Midbrain (tissue), 1 donor: ENCODE data around the gene RRN3.
"Not testable (repeated sequence)": the region's sequence is repeated elsewhere in the genome, so short reads cannot be mapped to it uniquely, and the experiment has no call there.

Experiments
- DNase-seq: peaks from one replicate; lab custom pipeline; 2025; lab: John Stamatoyannopoulos, UW

Gene RRN3

GRCh38 chr16:15093955-15094827 is at the start of gene RRN3:
TSS of gene RRN3 (minus strand) at chr16:15094272. CDS start at chr16:15094233, 39 bp downstream.
- peak; percentile 94 for DNase-seq

- DNase-seq, result not testable (repeated sequence)
These were observed 49.6 kb upstream of the RRN3 start for GRCh38 chr16:15143601-15144091.

DNA sequence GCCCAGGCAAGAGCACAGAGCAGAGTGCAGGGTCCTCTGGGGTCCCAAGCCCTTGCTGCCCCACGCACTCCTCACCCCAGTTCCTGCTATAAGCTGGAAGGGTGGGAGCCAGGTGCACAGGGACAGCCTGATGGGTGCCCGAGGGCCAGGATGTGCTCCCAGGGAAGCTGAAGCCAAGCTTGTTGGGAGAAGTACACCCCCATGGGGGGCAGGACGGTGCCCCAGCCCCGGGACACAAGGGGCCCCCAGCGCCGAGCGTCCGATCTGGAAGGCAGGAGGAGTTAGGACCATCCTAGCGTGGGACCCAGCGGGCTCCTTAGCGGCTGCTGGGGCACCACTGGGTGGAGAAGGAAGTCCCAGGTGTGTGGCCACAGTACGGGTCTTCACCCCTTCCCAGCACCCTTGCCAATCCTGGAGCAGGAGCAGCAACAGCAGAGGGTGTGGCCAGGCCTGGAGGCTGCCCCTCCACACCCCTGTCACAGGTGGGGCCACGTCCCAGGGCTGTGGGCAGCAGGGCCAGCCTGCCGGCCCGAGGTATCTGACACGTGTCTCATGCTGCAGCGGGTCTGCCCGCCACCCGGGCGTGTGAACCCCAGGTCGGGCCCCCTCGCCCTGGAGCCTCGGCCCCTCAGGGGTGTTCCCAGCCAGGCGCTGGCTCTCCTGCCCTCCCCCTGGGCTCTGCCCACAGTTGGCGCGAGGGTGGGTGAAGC is 49.0 kb upstream of the RRN3 start:
- DNase-seq, result not testable (repeated sequence)

DNA sequence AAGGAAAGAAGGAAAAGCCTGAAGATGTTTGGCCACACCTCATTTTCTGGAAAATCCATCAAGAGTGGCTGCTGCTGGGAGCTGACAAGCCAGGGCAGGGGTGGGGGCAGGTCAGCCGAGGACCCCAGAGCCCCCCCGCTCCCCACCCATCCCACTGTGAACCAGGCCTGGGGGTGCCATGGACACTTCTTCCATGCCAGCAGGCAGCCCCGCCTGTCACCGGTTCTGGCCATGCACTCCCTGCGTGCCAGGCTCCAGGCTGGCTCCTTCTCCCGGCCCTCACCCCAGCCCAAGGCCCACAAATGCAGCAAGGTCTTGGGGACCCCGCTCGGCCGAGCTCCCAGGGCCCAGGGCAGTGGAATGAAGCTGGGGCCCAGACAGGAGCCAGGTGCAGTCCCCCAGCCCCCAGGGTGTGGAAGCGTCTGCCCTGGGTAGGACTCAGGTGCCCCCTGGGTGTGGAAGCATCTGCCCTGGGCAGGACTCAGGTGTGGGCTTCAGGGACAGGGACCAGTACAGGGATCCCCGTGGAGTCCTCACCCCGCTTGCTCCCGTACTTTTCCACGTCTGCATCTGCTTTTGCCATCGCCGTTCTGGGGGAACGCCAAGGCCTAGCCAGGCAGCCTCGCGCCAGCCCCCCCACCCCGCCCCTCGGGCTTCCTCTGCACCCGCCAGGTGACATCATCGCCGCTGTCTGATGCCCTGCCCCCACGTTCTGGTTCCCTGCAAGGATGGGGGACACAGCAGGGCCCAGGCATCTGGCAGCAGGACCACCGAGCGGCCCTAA is 48.2 kb upstream of the RRN3 start:
- not testable (repeated sequence) for DNase-seq

GRCh38 chr16:15141586-15141985 is 47.5 kb upstream of the RRN3 start:
- no peak for DNase-seq

DNA sequence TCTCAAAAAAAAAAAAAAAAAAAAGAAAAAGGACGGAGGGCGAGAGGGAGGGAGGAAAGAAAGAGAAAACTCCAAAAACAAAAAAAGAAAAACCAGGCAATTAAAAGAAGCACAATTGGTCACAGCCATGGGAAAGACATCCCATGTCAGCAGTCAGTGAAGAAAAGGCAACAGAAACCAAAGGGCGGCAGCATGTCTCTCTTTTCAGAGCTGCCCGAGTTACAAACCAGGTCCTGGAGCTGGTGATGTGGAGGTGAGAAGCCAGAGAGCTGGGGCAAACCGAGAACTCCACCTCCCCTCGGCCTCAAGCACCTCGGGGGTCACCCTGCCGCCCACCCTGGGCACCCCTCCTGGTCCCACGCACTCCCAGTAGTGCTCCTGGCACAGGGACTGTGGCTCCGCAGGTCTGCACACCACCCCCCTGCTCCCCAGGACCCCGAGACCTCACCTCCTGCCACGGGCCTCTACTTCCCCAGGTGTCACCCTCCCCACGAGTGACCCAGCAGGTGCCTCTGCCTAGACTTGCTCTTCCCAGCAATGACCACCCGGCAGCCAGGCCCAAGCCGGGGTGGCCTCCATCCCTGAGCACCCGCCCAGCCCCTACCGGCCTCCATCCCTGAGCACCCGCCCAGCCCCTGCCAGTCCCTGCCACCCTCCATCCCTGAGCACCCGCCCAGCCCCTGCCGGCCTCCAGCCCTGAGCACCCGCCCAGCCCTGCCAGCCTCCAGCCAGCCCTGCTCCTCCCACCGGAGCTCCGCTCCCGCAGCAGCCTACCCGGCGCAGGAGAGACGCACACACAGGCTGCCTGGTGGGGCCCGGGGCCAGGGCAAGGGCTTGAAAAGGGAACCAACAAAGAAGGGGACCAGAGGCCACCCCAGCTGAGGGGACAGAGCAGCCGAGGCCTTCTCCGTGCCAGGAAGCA is 46.6 kb upstream of the RRN3 start:
- peak; percentile 38 for DNase-seq

DNA sequence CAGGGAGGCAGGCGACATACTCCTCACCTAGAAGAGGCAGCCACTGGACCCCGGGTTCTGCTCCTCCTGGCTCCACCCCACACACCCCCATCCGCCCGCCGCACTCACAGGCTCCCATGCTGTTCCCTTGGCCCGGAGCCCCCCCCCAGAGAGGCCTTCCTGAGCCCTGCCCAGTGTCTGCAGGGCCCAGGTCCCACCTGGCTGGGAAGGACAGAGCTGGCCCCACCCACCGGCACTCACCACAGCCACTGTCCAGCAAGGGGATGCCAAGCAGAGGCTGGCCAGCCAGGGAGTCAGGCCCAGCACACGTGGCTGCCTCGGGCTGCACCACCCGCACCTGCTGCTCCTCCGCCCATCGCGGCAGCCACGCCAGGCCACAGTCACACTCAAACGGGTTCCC is 43.4 kb upstream of the RRN3 start:
- DNase-seq, result not testable (repeated sequence)

DNA sequence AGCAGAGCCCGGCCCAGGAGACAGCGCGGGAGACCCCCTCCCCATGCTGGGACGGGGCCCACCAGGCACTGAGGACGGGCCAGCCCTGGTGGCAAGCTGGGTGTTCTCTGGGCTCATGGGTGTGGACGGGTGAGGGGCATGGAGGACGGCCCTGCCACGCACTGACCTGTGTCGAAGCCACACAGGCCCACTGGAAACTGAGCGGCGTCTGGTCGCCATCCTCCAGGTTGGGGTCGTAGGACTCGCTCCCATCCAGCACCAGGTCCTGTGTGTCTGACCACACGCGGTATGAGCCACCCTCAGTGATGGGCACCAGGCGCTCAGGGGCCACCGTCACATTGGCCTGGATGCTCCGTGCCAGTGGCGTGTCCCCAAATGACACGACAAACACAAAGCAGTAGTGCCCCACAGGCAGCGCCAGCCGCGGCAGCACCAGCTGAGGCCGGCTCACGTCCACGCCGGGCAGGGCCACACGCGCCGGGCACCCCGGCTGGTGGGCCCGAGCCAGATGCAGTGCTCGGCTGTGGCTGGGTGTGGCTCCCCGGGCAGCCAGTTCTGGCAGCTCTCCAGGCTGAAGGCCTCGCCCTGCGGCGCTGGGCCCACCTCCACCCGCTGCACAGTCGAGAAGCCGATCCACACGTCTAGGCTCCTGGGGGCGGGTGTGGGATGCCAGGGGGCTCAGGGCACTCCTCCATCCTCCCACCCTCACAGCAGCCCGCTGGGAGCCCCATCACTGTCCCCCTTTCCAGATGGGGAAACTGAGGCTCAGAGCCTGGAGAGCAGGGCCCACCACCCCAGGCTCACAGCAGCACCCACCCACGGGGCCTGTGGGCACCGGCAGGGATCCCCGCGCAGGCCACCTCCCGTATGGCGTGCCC is 41.6 kb upstream of the RRN3 start:
- not testable (repeated sequence) for DNase-seq

- DNase-seq, result not testable (repeated sequence)
These were observed 40.8 kb upstream of the RRN3 start for GRCh38 chr16:15134752-15135482.

- not testable (repeated sequence) for DNase-seq
These were observed 39.5 kb upstream of the RRN3 start for GRCh38 chr16:15133554-15133953.

DNA sequence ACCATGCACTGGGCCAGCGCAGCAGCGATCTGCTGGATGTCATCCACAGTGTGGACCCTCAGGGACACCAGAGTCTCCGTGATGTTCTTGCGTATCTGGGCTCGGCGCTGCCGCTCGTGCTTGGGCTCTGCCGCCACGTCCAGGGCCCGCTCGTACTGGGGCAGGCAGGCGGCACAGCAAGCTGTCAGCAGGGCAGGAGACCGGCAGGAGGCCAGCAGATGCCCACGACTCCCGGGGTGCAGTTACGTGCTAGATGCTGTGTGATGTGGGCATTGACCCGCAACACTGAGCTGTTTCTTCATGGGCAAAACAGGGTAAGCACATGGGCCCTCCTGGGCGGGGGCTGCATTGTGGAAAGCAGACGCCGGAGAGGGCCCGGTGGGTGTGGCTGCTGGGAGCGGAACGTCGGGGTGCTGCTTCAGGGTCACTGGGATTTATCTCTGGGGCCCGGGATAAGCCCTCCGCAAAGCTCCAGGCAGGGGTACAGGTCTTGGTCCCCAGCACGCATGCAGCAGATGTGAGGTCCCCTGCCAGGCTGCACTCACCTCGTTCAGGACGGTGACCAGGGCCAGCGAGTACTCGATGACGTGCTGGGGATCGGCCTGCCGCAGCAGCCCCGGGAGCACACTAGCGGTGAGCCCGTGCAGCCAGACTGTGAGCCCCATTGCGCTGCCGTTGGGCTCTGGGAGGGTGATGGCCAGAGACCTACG is 38.8 kb upstream of the RRN3 start:
- not testable (repeated sequence) for DNase-seq

DNA sequence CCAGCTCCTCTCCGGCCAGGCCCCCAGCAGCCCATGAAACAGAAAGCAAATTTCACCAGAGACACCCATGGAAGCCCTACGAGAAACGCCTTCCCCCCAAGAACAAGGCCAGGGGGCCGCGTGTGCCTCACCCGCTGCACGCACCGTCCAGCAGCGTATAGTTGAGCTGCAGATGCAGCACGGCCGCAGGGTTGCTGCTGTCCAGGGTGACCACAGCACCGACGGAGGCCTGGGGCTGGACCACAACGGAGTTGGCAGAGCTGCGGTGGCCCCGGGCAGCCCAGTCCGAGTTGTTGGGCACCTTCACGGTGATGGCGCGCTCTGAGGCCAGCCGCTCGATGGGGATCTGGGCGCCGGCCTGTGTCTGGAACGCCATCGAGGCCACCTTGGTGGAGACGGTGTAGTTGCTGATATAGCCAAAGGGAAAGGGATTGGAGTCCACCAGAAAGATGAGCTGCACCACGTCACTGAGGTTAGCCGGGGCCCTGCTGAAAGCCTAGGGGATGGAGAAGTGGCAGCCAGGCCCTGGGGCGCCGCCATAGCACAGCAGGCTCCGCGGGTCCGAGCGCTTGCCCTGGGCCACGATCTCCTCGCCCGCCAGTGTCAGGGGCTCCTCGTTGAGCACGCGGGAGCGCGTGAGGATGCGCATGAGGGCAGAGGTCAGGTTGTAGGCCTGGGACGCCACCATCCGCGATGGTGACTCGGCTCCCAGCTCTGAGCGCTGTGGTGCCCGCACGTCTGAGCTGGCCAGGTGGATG is 37.0 kb upstream of the RRN3 start:
- DNase-seq, result not testable (repeated sequence)

- not testable (repeated sequence) for DNase-seq
These were observed 36.3 kb upstream of the RRN3 start for GRCh38 chr16:15130256-15130932.

DNA sequence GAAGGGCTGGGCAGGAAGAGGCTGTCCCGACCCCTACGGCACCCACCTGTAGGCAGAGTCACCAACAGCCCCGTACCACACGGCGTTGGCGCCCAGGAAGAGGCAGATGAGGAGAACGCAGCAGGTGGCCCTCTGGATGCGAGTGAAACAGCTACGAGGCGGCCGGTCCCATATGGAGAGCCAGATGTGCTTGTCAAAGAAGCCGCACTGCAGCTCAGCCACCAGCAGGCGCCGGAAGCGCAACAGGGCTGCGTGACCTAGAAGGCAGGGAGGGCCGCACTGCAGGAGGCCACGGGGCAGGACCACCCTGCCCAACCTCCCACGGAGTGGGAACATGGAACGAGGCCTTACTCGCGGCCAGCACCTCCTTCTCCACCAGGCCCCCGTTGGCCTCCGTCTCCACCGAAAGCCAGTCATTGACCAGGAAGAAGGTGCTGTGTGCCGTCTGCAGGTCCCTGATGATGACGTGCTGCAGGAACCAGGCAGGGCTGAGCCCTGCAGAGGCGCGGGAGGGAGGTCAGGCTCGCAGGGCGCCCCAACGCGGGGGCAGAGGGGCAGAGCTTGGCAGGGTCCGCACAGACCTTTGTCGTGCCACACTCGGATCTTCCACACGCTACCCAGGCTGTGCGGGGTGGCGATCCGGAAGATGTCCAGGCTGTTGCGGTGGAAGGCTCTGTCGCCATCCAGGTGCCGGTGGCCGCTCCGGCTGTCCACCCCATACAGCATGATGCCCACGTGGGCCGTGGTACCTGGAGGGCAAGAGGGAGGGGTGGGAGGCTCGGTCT is 33.8 kb upstream of the RRN3 start:
- not testable (repeated sequence) for DNase-seq

DNA sequence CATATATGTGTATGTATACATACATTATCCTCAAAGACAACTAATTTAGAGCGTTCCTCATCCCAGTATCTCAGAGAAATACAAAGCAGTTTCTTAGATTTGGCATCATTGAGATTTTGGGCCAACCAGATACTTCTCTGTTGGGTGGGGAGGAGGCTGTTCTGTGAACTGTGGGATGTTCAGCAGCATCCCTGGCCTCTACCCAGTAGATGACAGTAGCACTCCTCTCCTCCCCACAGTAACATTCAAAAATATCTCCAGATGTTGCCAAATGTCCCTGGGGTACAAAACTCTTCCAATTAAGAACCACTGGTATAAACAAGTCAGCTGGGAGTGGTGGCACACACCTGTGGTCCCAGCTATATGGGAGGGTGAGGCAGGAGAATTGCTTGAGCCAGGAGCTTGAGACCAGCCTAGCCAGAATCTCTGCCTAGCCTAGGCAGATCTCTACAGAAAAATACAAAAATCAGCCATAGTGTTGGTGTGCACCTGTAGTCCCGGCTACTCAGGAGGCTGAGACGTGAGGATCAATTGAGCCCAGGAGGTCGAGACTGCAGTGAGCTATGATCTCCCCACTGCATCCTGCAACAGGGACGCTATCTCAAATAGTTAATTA is 6.4 kb upstream of the RRN3 start:
- DNase-seq, result not testable (repeated sequence)

- not testable (repeated sequence) for DNase-seq
These were observed 5.4 kb upstream of the RRN3 start for GRCh38 chr16:15099366-15099909.
